ENCODE measurements around the gene PTPN5.

PTPN5 gene

DNA sequence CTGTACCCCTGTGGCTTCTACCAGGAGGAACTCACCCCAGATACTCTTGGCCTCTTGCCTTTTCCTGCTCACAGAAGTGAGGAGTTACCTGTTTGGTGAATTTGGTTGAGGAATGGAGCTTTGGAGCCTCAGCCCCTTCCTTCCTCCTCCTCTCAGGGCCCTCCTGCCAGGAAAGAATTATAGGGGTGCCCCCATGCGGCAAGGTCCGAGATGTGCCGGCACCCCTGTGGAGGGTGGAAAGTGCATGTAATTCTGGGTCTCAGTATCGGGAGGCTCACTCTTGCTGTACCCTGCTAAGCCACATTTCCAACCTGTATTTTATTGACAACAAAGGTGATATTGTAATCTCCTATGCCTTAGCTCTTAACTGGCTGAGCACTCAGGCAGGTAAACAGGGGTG is 51.9 kb downstream of the PTPN5 start:
- H3K36me3 Mint-ChIP-seq (ENCODE audit: low read depth): no peaks in the 10 kb centered on the region
- H3K27ac Mint-ChIP-seq: no peak overlapping the region
- H3K4me1 Mint-ChIP-seq (ENCODE audit: low read depth): no peaks in the 10 kb centered on the region
- no peak overlapping the region for H3K4me3 Mint-ChIP-seq
- H3K27me3 Mint-ChIP-seq (ENCODE audit: low read depth): peaks cover 5% of the 10 kb centered on the region
- H3K9me3 Mint-ChIP-seq: no peaks in the 10 kb centered on the region

DNA sequence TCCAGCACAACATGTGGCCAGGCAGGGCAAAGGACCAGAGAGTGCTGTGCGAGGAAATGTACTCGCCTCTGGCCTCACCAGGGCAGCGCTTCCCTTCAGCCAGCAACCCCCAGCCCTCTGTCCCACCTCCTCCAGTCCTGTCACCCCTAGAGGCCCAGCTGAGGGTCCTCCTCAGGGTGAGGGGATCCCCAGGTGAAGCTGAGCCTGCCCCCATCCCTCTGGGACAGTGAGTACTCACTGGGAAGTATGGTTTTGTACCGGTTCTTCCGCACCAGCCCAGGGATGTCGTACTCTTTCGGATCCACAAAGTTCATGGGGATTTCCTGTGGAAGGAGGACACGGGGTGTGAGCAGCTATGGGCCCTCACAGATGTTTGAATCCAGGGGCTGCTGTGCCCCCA is 54.0 kb downstream of the PTPN5 start:
- H3K9me3 Mint-ChIP-seq: no peaks in the 10 kb centered on the region
- no peaks in the 10 kb centered on the region for H3K36me3 Mint-ChIP-seq (ENCODE audit: low read depth)
- H3K27me3 Mint-ChIP-seq (ENCODE audit: low read depth): peaks cover 5% of the 10 kb centered on the region
- H3K4me1 Mint-ChIP-seq (ENCODE audit: low read depth): no peaks in the 10 kb centered on the region
- H3K4me3 Mint-ChIP-seq: no peak overlapping the region
- no peak overlapping the region for H3K27ac Mint-ChIP-seq

DNA sequence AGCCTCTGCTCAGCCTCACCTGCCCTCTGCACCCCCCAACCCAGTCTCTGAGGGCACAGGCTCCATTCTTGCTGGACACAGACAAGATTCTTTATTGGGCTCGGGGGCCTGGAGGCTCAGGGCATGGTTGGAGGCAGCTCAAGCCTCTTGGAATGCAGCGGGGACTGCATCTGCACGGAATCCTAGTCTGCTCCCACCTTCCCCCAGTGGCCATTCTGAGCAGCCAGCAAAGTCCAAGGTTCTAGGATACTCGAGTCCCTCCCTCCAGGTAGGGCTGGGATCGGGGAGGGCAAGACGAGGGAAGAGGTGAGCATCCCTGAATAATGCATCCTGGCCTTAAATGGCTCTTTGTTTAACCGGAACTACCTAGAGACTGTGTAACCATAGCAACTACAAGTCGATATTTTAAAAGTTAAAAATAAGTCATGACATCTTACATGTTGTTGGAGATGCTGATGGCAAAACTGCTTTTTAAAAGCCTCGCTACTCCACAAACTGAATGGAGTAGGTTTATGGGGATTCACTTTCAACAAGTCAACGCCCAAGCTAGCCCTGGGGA is 54.9 kb downstream of the PTPN5 start:
- H3K27me3 Mint-ChIP-seq (ENCODE audit: low read depth): peaks cover 8% of the 10 kb centered on the region

DNA sequence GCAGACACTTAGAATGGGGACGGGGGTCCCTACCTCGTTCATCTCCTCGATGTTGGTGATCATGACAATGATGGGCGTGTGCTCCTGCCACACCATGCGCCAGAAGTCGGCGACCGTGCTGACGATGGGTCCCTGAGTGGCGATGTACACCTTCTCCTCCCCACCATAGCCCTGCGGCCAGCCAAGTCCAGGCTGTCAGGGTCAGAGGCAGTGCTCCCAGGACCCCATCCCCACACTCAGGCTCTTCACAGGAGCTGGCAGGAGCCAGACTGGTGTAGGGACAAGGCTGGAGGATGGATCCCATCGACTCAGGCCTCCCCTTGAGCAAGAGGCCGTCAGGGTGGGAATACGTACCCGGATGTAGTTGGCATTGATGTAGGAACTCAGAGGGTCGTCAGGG is 58.4 kb downstream of the PTPN5 start:
- Mint-ChIP-seq H3K27me3 (ENCODE audit: low read depth) (peaks cover 8% of the 10 kb centered on the region), H3K4me3 (no peak overlapping the region), H3K9me3 (no peaks in the 10 kb centered on the region)

More for the DNA sequence above, 54.9 kb downstream of the PTPN5 start:
- Mint-ChIP-seq H3K4me1 (ENCODE audit: low read depth) (peaks cover 4% of the 10 kb centered on the region), H3K4me3 (no peak overlapping the region), H3K36me3 (ENCODE audit: low read depth) (no peaks in the 10 kb centered on the region), H3K27ac (no peak overlapping the region), H3K9me3 (no peaks in the 10 kb centered on the region)

DNA sequence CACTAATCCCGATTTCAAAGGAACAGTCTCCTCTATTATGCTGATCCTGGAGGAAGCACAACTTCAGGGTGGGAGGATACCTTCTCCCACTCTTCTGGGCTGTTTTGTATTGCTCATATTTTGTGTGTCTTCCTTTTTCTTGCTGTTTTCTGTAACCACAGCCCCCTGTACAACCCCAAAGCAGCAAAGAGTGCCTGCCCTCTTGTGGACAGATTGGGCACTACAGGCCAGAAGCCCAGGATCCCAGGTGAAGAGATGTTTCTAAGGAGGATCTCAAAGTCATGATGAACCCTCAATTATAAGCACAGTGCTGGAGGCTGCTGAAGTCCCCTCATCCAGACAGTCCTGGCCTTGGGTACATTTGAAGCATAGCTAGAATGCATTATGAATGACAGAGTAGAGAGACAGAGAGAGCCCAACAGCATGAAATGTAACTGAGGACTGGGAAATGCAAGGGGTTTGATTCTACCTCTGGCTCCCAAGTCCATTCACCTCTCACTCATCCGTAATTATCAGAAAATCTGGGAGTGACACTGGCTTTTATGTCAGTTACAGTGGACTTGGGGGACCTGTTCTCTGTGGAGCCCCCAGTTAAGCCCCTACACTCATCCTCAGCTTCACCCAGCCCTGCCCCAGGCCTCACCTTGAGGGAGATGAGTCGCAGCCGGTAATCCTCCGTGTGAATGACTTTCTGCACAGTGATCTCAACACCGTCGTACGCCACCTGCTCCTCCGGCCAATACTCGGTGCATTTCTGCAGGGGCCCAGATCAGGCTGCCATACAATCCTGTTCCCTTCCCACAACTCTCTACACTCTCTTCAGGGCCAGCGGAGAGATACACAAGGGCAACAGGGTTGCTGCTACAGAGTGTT is 59.4 kb downstream of the PTPN5 start:
- Mint-ChIP-seq H3K9me3 (no peaks in the 10 kb centered on the region), H3K27ac (no peak overlapping the region), H3K36me3 (ENCODE audit: low read depth) (no peaks in the 10 kb centered on the region), H3K4me1 (ENCODE audit: low read depth) (peaks cover 7% of the 10 kb centered on the region), H3K4me3 (no peak overlapping the region), H3K27me3 (ENCODE audit: low read depth) (peaks cover 8% of the 10 kb centered on the region)

More for the DNA sequence above, 58.4 kb downstream of the PTPN5 start:
- no peak overlapping the region for H3K27ac Mint-ChIP-seq
- peaks cover 4% of the 10 kb centered on the region for H3K4me1 Mint-ChIP-seq (ENCODE audit: low read depth)
- no peaks in the 10 kb centered on the region for H3K36me3 Mint-ChIP-seq (ENCODE audit: low read depth)

DNA sequence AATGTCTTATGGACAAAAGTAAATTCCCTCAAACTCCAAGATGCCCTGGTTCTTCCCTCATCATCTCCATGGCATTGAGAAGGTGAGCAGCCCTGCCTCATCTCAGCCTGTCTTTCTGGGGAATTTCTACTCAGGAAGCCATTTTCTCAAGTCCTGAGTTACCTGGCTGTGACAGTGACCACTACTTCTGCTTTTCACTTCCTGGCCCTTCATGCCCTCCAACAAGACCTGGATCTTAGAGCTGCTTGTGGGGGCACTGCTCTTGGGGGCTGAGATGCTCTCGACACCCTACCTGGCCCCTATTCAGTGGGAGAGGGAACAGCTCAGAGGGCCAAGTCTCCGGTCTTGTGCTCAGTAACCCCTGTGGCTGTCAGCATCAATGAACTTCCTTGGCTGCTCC is 60.2 kb downstream of the PTPN5 start:
- Mint-ChIP-seq H3K36me3 (ENCODE audit: low read depth) (no peaks in the 10 kb centered on the region), H3K9me3 (no peaks in the 10 kb centered on the region), H3K27ac (no peak overlapping the region), H3K27me3 (ENCODE audit: low read depth) (peaks cover 8% of the 10 kb centered on the region), H3K4me3 (no peak overlapping the region), H3K4me1 (ENCODE audit: low read depth) (peaks cover 7% of the 10 kb centered on the region)

DNA sequence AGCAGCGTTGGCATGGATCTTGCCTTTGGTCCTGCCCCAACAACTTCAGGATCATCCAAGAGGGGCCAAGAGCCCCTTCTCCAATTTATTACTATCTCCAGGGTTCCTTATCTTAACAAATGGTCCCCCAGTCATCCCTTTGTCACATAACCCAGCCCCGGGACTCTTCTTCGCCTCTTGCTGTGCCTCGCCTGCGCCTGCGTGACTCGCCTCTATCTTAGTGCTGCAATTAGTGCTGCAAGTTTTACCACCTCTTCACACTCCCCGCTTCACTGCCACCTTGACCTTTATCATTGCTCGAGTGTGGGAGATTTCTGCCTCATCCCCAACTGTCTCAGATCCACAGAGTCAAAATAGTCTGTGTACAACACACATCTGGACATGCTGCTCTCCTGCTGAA is 61.6 kb downstream of the PTPN5 start:
- Mint-ChIP-seq H3K36me3 (ENCODE audit: low read depth) (no peaks in the 10 kb centered on the region), H3K27ac (no peak overlapping the region), H3K27me3 (ENCODE audit: low read depth) (peaks cover 5% of the 10 kb centered on the region), H3K4me3 (no peak overlapping the region), H3K4me1 (ENCODE audit: low read depth) (peaks cover 7% of the 10 kb centered on the region), H3K9me3 (no peaks in the 10 kb centered on the region)

DNA sequence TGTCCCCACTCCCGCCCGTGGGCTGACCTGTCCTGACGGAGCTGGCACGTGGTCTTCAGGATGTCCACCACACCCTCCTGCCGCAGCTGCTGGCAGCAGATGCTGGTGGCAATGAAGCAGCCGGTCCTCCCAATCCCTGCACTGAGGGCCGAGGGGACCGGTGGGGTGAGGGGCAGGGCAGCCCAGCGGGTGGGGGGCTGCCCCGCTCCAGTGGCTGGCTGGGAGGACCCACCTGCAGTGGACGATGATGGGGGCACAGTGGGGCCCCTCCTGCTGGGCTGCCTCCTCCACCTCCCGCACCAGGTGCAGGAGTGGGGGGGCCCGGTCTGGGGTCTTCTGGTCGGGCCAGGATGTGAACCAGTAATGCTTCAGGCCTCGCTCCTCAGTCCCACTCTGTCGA is 62.2 kb downstream of the PTPN5 start:
- peaks cover 7% of the 10 kb centered on the region for H3K4me1 Mint-ChIP-seq (ENCODE audit: low read depth)
- no peak overlapping the region for H3K4me3 Mint-ChIP-seq
- no peaks in the 10 kb centered on the region for H3K9me3 Mint-ChIP-seq
- H3K27ac Mint-ChIP-seq: no peak overlapping the region
- H3K36me3 Mint-ChIP-seq (ENCODE audit: low read depth): no peaks in the 10 kb centered on the region
- H3K27me3 Mint-ChIP-seq (ENCODE audit: low read depth): peaks cover 6% of the 10 kb centered on the region

DNA sequence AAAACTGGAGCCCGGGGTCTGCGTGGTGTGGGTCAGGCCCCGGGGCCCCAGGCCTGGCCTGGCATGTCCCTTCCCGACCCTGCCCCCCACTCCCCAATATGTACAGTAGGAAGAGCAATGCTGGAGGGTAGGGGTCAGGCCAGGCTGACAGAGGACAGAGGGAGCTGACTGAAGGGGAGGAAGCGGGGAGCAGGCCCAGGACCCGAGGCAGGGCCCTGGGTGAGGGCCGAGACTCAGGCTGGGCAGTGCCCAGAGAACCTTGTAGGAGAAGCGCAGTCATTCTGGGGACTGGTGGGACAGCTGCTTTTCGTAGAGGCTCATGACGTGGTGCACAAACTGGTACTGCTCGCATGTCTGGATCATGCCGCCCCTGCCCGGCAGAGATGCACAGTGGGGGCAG is 62.9 kb downstream of the PTPN5 start:
- peaks cover 7% of the 10 kb centered on the region for H3K4me1 Mint-ChIP-seq (ENCODE audit: low read depth)
- H3K36me3 Mint-ChIP-seq (ENCODE audit: low read depth): no peaks in the 10 kb centered on the region
- no peak overlapping the region for H3K4me3 Mint-ChIP-seq
- no peaks in the 10 kb centered on the region for H3K9me3 Mint-ChIP-seq
- no peak overlapping the region for H3K27ac Mint-ChIP-seq
- H3K27me3 Mint-ChIP-seq (ENCODE audit: low read depth): peaks cover 12% of the 10 kb centered on the region

DNA sequence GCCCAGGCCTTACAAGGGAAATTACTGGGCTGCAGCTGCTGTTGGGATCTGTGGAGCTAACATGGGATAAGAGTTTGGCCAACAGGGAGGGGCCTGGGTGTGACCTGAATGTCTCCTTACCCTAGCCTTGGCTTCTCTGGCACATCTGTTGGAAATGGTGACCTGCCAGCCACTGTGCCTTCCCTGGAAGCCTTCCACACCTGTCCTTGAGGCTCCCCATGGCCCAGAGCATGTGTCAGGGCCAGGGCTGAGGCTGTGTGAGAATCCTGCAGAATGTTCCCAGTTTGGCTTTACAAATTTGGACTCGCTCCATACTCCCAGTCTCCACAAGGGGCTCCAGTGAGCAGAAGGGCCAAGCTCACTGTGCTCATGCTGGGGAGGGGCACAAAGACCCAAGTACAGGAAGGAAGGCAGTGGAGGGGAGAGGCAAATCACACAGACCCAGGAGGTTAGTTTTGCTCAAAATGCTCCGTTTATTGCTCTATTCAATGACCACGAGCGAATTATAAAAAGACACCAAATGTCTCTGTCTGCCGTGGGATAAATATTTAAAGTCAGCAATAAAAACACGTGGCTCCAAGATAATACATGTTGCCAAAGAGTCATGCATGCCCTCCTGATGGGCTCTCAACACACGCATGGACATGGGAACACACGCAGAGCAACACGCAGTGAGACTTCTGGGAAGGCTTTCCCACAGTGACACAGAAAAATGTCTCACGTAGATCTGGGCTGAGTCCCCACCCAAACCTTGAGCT is 63.9 kb downstream of the PTPN5 start:
- H3K36me3 Mint-ChIP-seq (ENCODE audit: low read depth): no peaks in the 10 kb centered on the region
- H3K4me1 Mint-ChIP-seq (ENCODE audit: low read depth): peaks cover 7% of the 10 kb centered on the region
- no peaks in the 10 kb centered on the region for H3K9me3 Mint-ChIP-seq
- no peak overlapping the region for H3K4me3 Mint-ChIP-seq
- H3K27me3 Mint-ChIP-seq (ENCODE audit: low read depth): peaks cover 15% of the 10 kb centered on the region
- H3K27ac Mint-ChIP-seq: peak overlapping the region; percentile 37

DNA sequence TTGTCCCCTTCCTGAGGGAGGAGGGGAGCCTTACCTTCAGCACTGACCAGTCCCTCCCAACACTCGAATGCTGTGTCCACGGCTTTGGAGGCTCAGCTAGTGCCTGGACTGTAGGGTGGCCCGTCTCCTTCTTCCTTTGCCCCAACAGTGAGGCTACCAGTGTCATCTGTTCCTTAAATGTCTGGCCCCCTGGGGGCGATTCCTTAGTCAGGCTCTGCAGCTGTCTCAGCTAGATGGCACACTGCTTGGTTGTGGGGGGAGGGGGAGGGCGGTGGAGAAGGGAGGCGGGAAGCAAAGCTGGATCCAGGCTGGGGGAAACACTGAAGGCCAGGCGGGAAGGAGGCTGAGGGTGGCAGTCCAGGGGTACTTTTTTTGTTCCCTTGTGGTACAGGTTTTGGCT is 65.6 kb downstream of the PTPN5 start, which contains the start of gene IGSF22:
IGSF22 (minus strand) TSS at position 149 of the 400 bp plus-strand sequence. CDS start 1,952 bp downstream, outside the sequence.
- H3K4me3 Mint-ChIP-seq: no peak within 1 kb of the TSS
- H3K27ac Mint-ChIP-seq: no peak within 1 kb of the TSS

DNA sequence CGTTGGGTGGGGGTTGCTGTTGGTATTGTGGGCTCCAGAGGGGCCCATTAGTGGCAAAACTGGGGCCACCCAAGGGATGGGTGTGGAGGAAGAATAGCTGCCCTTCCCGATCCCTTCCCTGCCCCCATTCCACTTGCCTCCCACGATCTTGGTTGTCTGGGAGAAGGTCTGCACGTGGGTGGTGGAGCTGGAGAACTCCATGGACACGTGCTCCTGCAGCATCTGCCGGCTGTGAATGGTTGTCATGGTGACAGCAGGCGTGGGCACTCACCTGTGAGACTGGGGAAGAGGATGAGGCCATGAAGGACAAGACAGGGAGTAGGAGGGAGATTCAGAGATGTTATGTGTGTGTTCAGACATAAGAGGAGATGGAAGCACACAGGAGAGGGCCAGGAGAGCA is 67.6 kb downstream of the PTPN5 start:
- Mint-ChIP-seq H3K27me3 (ENCODE audit: low read depth) (peaks cover 12% of the 10 kb centered on the region), H3K27ac (no peak overlapping the region), H3K9me3 (no peaks in the 10 kb centered on the region), H3K36me3 (ENCODE audit: low read depth) (no peaks in the 10 kb centered on the region), H3K4me3 (no peak overlapping the region), H3K4me1 (ENCODE audit: low read depth) (peaks cover 16% of the 10 kb centered on the region)

More for the DNA sequence above, 65.6 kb downstream of the PTPN5 start, which contains the start of gene IGSF22:
- no peaks in the 10 kb centered on the region for H3K9me3 Mint-ChIP-seq
- peaks cover 12% of the 10 kb centered on the region for H3K27me3 Mint-ChIP-seq (ENCODE audit: low read depth)
- H3K4me1 Mint-ChIP-seq (ENCODE audit: low read depth): peaks cover 13% of the 10 kb centered on the region
- H3K36me3 Mint-ChIP-seq (ENCODE audit: low read depth): no peaks in the 10 kb centered on the region

DNA sequence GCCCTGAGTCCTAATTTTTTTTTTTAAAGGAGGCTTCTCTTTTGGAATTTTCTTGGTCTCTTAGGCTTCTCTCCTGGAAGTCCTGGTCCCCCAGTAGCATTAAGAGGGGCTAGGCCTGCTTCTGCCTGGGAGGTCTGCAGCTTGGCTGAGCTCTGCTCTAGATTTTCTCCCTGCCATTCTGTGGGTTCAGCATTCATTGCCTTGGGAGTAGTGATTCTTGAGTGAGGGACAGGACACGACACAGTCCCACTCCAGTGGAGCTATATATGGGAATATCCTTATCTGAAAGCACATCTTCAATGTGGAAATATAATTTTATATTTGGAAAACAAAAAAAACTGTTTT is 69.3 kb downstream of the PTPN5 start:
- Mint-ChIP-seq H3K9me3 (no peaks in the 10 kb centered on the region), H3K4me3 (no peak overlapping the region), H3K27me3 (ENCODE audit: low read depth) (peaks cover 18% of the 10 kb centered on the region), H3K4me1 (ENCODE audit: low read depth) (peaks cover 12% of the 10 kb centered on the region), H3K27ac (no peak overlapping the region), H3K36me3 (ENCODE audit: low read depth) (no peaks in the 10 kb centered on the region)

DNA sequence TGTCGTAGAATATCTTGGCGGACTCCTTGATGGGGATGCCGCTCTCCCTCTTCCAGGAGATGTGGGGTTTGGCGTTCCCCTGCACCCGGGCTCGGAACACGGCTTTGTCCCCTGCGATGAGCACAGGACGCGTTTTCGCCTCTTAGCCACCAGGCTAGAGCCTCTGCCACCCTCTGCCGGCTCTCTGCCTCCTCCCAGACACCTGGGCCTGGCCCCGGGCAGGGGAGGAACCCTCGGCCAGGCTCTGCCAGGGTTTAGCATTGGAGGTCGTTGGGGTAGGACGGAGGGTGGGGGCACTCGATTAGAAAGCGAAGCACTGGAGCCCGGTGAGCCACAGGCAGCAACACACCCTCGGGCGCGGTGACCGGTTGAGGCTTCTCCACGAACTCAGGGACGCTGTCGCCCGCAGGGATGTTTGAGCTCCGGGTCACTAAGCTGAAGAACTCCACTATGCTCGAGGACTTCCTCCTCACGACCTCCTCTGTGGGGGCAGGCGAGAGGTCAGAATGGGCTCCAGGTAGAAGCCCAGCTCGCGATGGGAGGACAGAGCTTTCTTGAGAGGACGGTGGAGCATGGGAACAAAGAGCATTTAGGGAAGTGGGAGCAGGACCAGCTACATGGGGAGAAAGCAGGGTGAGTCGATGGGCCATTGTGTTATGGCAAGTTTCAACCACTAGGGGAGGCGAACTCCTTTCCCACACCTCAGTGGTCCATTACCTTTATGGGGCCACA is 69.9 kb downstream of the PTPN5 start:
- H3K27ac Mint-ChIP-seq: peak overlapping the region; percentile 31
- no peaks in the 10 kb centered on the region for H3K36me3 Mint-ChIP-seq (ENCODE audit: low read depth)
- H3K4me3 Mint-ChIP-seq: peak overlapping the region; percentile 88
- H3K27me3 Mint-ChIP-seq (ENCODE audit: low read depth): peaks cover 18% of the 10 kb centered on the region
- H3K9me3 Mint-ChIP-seq: no peaks in the 10 kb centered on the region
- H3K4me1 Mint-ChIP-seq (ENCODE audit: low read depth): peaks cover 12% of the 10 kb centered on the region

All from T-helper 1 cell treated with Interleukin-12 subunit alpha and Interleukin-12 subunit beta and Interleukin-4 antibody, amounts not matched to agents 30 μg/mL and 1 μg/mL, for 36 hours (primary cell).